ENCODE results near the gene GRIN3B.

Gene GRIN3B

GRCh38 chr19:991174-991931 lies 8.9 kb upstream of the GRIN3B start:
- DNase-seq: no peak

- DNase-seq: no peak
Observed at GRCh38 chr19:991932-992669, 8.1 kb upstream of the GRIN3B start.

GRCh38 chr19:992670-993055 lies 7.6 kb upstream of the GRIN3B start:
- DNase-seq: no peak

GRCh38 chr19:993361-993830 lies 6.8 kb upstream of the GRIN3B start:
- no peak for DNase-seq

GRCh38 chr19:993831-994393 lies 6.3 kb upstream of the GRIN3B start:
- DNase-seq: no peak

- no peak for DNase-seq
Observed at GRCh38 chr19:994516-994915, 5.7 kb upstream of the GRIN3B start.

- no peak for DNase-seq
Observed at GRCh38 chr19:995051-995827, 5.0 kb upstream of the GRIN3B start.

- DNase-seq: no peak
Observed at GRCh38 chr19:996051-996838, 4.0 kb upstream of the GRIN3B start.

GRCh38 chr19:998064-998463 lies 2.2 kb upstream of the GRIN3B start:
- no peak for DNase-seq

- no peak for DNase-seq
Observed at GRCh38 chr19:999379-999719, 870 bp upstream of the GRIN3B start.

- DNase-seq: no peak
Observed at GRCh38 chr19:1000591-1001537, 645 bp downstream of the GRIN3B start.

GRCh38 chr19:1001538-1002166 lies 1.4 kb downstream of the GRIN3B start:
- DNase-seq: no peak

GRCh38 chr19:1002600-1002999 lies 2.4 kb downstream of the GRIN3B start:
- no peak for DNase-seq

- DNase-seq: no peak
Observed at GRCh38 chr19:1003283-1003682, 3.1 kb downstream of the GRIN3B start.

- DNase-seq: no peak
Observed at GRCh38 chr19:1004204-1004802, 4.1 kb downstream of the GRIN3B start.

GRCh38 chr19:1004803-1005664 lies 4.8 kb downstream of the GRIN3B start:
- no peak for DNase-seq

GRCh38 chr19:1006711-1007398 lies 6.6 kb downstream of the GRIN3B start:
- DNase-seq: no peak

- DNase-seq: no peak
Observed at GRCh38 chr19:1007399-1008251, 7.4 kb downstream of the GRIN3B start.
